Uterus (tissue), 4 donors: ENCODE data around the gene IGF1R. TPM values are rescaled to one million over a fixed set of nuclear protein-coding genes. Genes with fewer than 3 reads are reported as not detected.

Experiments
- DNase-seq, 2 donors: peaks; one replicate each; pipeline ENCODE4 v3.0.0-alpha.2; 2019 to 2020
- H3K27ac ChIP-seq, 2 donors: fragments of 200-600 bp; sonication (generic); 1 replicate in 1 of 2; 2 replicates in 1 of 2; pipeline ENCODE4 v1.5.1; 2016 to 2018
- H3K27me3 ChIP-seq, 2 donors: fragments of 200-600 bp; sonication (generic); one replicate each; pipeline ENCODE4 v1.5.1; 2018 to 2019; ENCODE audit warnings: control low read depth in 1 of 2
- H3K36me3 ChIP-seq, 2 donors: fragments of 200-600 bp; sonication (generic); one replicate each; pipeline ENCODE4 v1.5.1; 2019; ENCODE audit warnings: control low read depth in 1 of 2
- H3K4me1 ChIP-seq, 2 donors: fragments of 200-600 bp; sonication (generic); one replicate each; pipeline ENCODE4 v1.5.1; 2018 to 2019; ENCODE audit warnings: control low read depth in 1 of 2
- H3K4me3 ChIP-seq, 2 donors: fragments of 200-600 bp; sonication (generic); 1 replicate in 1 of 2; 2 replicates in 1 of 2; pipeline ENCODE4 v1.5.1; 2018 to 2019; ENCODE audit warnings: mild to moderate bottlenecking in 1 of 2
- H3K9me3 ChIP-seq, 2 donors: fragments of 200-600 bp; sonication (generic); one replicate each; pipeline ENCODE4 v1.5.1; 2019; ENCODE audit warnings: control low read depth in 1 of 2
- CTCF ChIP-seq, 4 experiments: fragments of 200-600 bp in 2 of 4; fragments of 450-650 bp in 2 of 4; sonication (generic) in 2 of 4; IDR thresholded peaks; one replicate each; pipeline ENCODE4 v1.5.1; 2016 to 2019; ENCODE audit warnings: antibody characterized with exemption in 4 of 4, mild to moderate bottlenecking in 2 of 4, moderate library complexity in 1 of 4
- POLR2A ChIP-seq, 2 donors: fragments of 450-650 bp; IDR thresholded peaks; one replicate each; pipeline ENCODE4 v1.6.1; 2016; ENCODE audit warnings: antibody characterized with exemption in 2 of 2, mild to moderate bottlenecking in 1 of 2, moderate library complexity in 1 of 2
- intact Hi-C: fragments of 100-400 bp; cut with DNase I; formaldehyde crosslinking; loops from one replicate; pipeline ENCODE4 v1.15.1; 2023; ENCODE audit warnings: low total_unique reads
- total RNA-seq, 4 donors: library from RNA; depleted of rRNA in 3 of 4; stranded (reverse); fragments of >200 nt in 3 of 4; gene quantifications; one replicate each; pipeline versions ENCODE4 v1.1.0 to v1.2.4, GENCODE V29; 2014 to 2023
- donor health status: DM: yes; HTN: yes; CAD: no.

Gene IGF1R
- total RNA-seq, 4 donors from 2014 or later = 30.0 to 95.2 (median 57.5) TPM

GRCh38 chr15:98883478-98883877 lies 235.1 kb downstream of the IGF1R start:
- H3K36me3 ChIP-seq = no peaks in the 10 kb centered on the region
- no peaks in the 10 kb centered on the region for H3K27me3 ChIP-seq
- H3K4me1 ChIP-seq = no peaks in the 10 kb centered on the region
- DNase-seq = no peak
- H3K9me3 ChIP-seq = no peaks in the 10 kb centered on the region
- no peak overlapping the region for H3K4me3 ChIP-seq
- intact Hi-C loops = no loop called here
- H3K27ac ChIP-seq = no peak overlapping the region
- TF ChIP-seq POLR2A (IDR thresholded peaks at IDR 0.05) = no peak
- TF ChIP-seq CTCF (IDR thresholded peaks at IDR 0.05) = no peak

GRCh38 chr15:98884894-98885293 lies 236.6 kb downstream of the IGF1R start:
- no peak overlapping the region for H3K27ac ChIP-seq
- DNase-seq = no peak
- H3K27me3 ChIP-seq = no peaks in the 10 kb centered on the region
- H3K36me3 ChIP-seq = no peaks in the 10 kb centered on the region
- H3K4me3 ChIP-seq = no peak overlapping the region
- intact Hi-C loops = no loop called here
- peaks cover 0 to under 1% of the 10 kb centered on the region in 2 donors for H3K4me1 ChIP-seq
- H3K9me3 ChIP-seq = no peaks in the 10 kb centered on the region
- TF ChIP-seq POLR2A (IDR thresholded peaks at IDR 0.05) (no peak), CTCF (IDR thresholded peaks at IDR 0.05) (no peak)

- DNase-seq = no peak
- Histone ChIP-seq H3K36me3 (no peaks in the 10 kb centered on the region), H3K4me1 (peaks cover 0 to 5% of the 10 kb centered on the region in 2 donors), H3K9me3 (no peaks in the 10 kb centered on the region), H3K27me3 (no peaks in the 10 kb centered on the region), H3K4me3 (no peak overlapping the region), H3K27ac (no peak overlapping the region)
- intact Hi-C loops = no loop called here
- TF ChIP-seq POLR2A (IDR thresholded peaks at IDR 0.05) = no peak
These were observed 239.6 kb downstream of the IGF1R start for GRCh38 chr15:98887976-98888375.

GRCh38 chr15:98888820-98889479 lies 240.6 kb downstream of the IGF1R start:
- TF ChIP-seq CTCF (IDR thresholded peaks at IDR 0.05) (no peak), POLR2A (IDR thresholded peaks at IDR 0.05) (no peak)
- no peak overlapping the region for H3K4me3 ChIP-seq
- H3K9me3 ChIP-seq = no peaks in the 10 kb centered on the region
- no peak overlapping the region for H3K27ac ChIP-seq
- no peaks in the 10 kb centered on the region for H3K36me3 ChIP-seq
- peaks cover 0 to 5% of the 10 kb centered on the region in 2 donors for H3K4me1 ChIP-seq
- DNase-seq = no peak
- no peaks in the 10 kb centered on the region for H3K27me3 ChIP-seq
- intact Hi-C loops = no loop called here

GRCh38 chr15:98889930-98890695 lies 241.8 kb downstream of the IGF1R start:
- TF ChIP-seq CTCF (IDR thresholded peaks at IDR 0.05) (no peak), POLR2A (IDR thresholded peaks at IDR 0.05) (no peak)
- Histone ChIP-seq H3K4me1 (peaks cover 0 to 5% of the 10 kb centered on the region in 2 donors), H3K9me3 (no peaks in the 10 kb centered on the region), H3K36me3 (no peaks in the 10 kb centered on the region), H3K27me3 (no peaks in the 10 kb centered on the region), H3K27ac (no peak overlapping the region), H3K4me3 (no peak overlapping the region)
- no peak for DNase-seq
- intact Hi-C loops = no loop called here
